ENCODE data around the gene EDRF1. TPM values are rescaled to one million over a fixed set of nuclear protein-coding genes. Genes with fewer than 3 reads are reported as not detected.

The EDRF1 gene
- total and polyA plus RNA-seq, 12 donors: 8.1 to 35.9 (median 18.6) TPM

DNA sequence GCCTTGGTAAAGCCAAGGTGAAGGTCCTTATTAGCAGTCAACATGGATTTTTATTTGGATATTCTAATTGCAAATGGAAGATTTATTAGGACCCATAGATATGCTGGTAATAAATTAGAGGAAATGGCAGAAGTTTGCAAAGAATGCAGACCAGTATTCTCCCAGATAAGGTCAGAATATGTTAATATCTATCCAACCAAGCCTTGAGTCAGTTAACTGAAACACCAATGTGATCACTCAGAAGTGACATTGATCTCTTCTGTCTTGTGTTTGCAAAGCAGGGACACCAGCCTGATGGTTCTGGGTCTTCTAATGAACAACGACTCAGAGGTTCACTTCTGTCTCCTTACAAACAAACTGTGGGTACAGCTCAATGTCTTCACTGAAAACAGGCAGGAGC is 82.1 kb downstream of the EDRF1 start:
- Histone ChIP-seq H3K4me1 (replicated peaks in 1 of 2) (no peaks in the 10 kb centered on the region), H3K36me3 (replicated peaks in 1 of 2) (peaks cover 0 to 28% of the 10 kb centered on the region in 2 donors), H3K27me3 (no peaks in the 10 kb centered on the region), H3K27ac (no peak overlapping the region), H3K9me3 (replicated peaks in 1 of 3) (no peaks in the 10 kb centered on the region), H3K4me3 (no peak overlapping the region)
- intact Hi-C loops (cut with DNase I): no loop called here
- DNase-seq: no peak
- TF ChIP-seq, protein P1, sequence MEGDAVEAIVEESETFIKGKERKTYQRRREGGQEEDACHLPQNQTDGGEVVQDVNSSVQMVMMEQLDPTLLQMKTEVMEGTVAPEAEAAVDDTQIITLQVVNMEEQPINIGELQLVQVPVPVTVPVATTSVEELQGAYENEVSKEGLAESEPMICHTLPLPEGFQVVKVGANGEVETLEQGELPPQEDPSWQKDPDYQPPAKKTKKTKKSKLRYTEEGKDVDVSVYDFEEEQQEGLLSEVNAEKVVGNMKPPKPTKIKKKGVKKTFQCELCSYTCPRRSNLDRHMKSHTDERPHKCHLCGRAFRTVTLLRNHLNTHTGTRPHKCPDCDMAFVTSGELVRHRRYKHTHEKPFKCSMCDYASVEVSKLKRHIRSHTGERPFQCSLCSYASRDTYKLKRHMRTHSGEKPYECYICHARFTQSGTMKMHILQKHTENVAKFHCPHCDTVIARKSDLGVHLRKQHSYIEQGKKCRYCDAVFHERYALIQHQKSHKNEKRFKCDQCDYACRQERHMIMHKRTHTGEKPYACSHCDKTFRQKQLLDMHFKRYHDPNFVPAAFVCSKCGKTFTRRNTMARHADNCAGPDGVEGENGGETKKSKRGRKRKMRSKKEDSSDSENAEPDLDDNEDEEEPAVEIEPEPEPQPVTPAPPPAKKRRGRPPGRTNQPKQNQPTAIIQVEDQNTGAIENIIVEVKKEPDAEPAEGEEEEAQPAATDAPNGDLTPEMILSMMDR (IDR thresholded peaks at IDR 0.05): no peak
- no peak for TF ChIP-seq POLR2A (IDR thresholded peaks at IDR 0.05)
- WGBS, 4 donors: 88 to 100% (median 89%) methylated on average over 1 of the region's 1 CpG

DNA sequence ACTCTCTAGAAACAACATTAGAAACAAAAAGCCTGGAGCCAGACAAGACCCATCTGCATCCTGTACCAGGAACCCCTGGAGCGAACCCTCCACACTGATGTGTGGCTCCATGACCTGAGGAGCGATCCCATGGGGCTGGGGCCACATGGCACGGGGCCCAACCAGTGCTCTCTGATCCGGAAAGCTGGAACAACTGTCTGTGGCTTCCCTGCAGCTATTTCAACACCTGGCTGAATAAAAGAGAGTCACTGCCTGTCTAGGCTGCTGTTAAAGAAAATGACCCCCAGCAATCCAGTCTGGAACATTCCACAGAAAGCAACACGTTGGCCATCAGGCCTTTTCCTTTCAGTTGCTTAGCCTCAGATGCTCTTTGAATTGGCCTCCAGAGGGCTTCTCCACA is 82.6 kb downstream of the EDRF1 start:
- peaks cover 0 to 33% of the 10 kb centered on the region in 2 donors for H3K36me3 ChIP-seq (replicated peaks in 1 of 2)
- DNase-seq: no peak
- no peak overlapping the region for H3K27ac ChIP-seq
- no peaks in the 10 kb centered on the region for H3K27me3 ChIP-seq
- no peak overlapping the region for H3K4me3 ChIP-seq
- intact Hi-C loops (cut with DNase I): no loop called here
- 86 to 93% (median 91%) methylated on average over 5 of the region's 5 CpGs for WGBS, 4 donors
- H3K4me1 ChIP-seq (replicated peaks in 1 of 2): no peaks in the 10 kb centered on the region
- H3K9me3 ChIP-seq (replicated peaks in 1 of 3): no peaks in the 10 kb centered on the region
- TF ChIP-seq, protein P1 (IDR thresholded peaks at IDR 0.05): no peak
- TF ChIP-seq POLR2A (IDR thresholded peaks at IDR 0.05): no peak

DNA sequence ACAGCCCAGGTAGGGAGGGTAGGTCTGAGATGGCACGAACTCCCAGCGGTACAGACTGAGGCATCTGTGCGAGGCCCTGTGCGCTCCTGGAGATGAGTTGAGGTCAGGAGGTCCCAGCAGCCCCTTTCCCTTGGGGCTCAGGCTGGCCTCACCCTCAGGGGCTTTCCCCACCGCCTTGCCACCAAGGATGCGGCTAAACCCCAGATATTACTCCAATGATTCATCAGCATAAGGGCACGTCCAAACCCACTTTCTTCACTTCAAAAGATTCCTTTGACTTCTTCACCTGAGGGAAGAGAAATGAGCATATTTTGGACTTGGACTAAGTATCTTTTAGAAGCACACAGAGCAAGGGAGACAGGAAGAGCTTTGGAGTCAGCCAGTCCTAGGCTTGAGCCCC is 83.2 kb downstream of the EDRF1 start:
- intact Hi-C loops (cut with DNase I): no loop called here
- H3K36me3 ChIP-seq (replicated peaks in 1 of 2): peaks cover 0 to 38% of the 10 kb centered on the region in 2 donors
- no peaks in the 10 kb centered on the region for H3K27me3 ChIP-seq
- H3K4me1 ChIP-seq (replicated peaks in 1 of 2): no peaks in the 10 kb centered on the region
- no peak for TF ChIP-seq POLR2A (IDR thresholded peaks at IDR 0.05)
- TF ChIP-seq, protein P1 (IDR thresholded peaks at IDR 0.05): no peak
- WGBS, 4 donors: 95 to 97% (median 96%) methylated on average over 5 to 7 of the region's 7 CpGs
- H3K9me3 ChIP-seq (replicated peaks in 1 of 3): no peaks in the 10 kb centered on the region
- no peak overlapping the region for H3K4me3 ChIP-seq
- no peak overlapping the region for H3K27ac ChIP-seq
- DNase-seq: no peak

DNA sequence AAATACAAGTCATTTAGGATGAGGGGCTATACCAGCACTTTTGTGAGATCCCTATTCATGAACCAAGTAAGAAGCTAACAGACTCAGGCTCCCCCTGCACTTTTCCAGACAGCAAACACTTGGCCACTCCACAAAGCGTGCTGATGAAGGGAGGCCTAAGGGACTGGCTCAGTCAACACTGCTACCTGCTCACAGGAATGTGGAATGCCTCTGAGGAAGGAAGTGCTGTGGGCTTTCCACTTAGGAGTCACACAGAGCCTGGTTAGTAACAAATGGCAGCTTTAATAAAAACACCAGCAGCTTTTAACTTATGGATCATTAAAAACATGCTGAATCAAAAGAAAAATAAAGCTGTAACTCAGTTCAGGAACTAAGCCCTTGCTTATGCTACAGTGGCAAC is 88.5 kb downstream of the EDRF1 start:
- Histone ChIP-seq H3K36me3 (replicated peaks in 1 of 2) (peaks cover 0 to 52% of the 10 kb centered on the region in 2 donors), H3K4me3 (no peak overlapping the region), H3K27ac (no peak overlapping the region), H3K27me3 (no peaks in the 10 kb centered on the region), H3K9me3 (replicated peaks in 1 of 3) (no peaks in the 10 kb centered on the region), H3K4me1 (replicated peaks in 1 of 2) (peaks cover 9 to 15% of the 10 kb centered on the region in 2 donors)
- intact Hi-C loops (cut with DNase I): no loop called here
- WGBS, 4 donors: 93 to 100% (median 97%) methylated on average over 1 of the region's 1 CpG
- TF ChIP-seq, protein P1 (IDR thresholded peaks at IDR 0.05): no peak
- no peak for DNase-seq
